C4-2B (cell line): ENCODE measurements around the gene DENND1A.

ENCODE experiments used
- CTCF ChIP-seq: fragments of 450-650 bp; conservative IDR thresholded peaks from 2 replicates; pipeline ENCODE4 v1.5.1; 2017; ENCODE audit warnings: mild to moderate bottlenecking
- ZFX ChIP-seq: fragments of 450-650 bp; IDR thresholded peaks from 2 replicates; pipeline ENCODE4 v1.6.1; 2017

- no peak for TF ChIP-seq CTCF
- no peak for TF ChIP-seq ZFX
Observed at GRCh38 chr9:123787416-123787815, 142.5 kb downstream of the DENND1A start.
